NCI-H2029 (cell line): ENCODE data around the gene LGR4.
"Not testable (repeated sequence)": the region's sequence is repeated elsewhere in the genome, so short reads cannot be mapped to it uniquely, and the experiment has no call there.

Source experiments
- DNase-seq: peaks from one replicate; lab custom pipeline; 2025; lab: John Stamatoyannopoulos, UW

LGR4 gene

DNA sequence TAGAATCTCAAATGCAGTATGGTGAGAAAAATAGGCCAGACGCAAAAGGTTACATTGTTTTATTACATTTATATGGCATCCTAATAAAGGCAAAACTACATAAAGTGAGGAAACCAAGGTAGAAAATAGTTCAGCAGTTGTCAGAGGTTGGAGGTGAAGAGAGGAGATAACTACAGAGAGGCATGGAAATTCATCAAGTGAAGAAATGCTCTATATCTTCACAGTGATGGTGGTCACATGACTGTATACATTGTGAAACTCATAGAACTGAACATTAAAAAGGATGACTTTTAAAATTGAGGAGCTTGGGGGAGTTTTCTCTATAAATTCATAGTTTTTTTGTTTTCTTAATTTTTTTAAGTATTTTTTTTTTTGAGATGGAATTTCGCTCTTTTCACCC is 14.4 kb downstream of the LGR4 start:
- DNase-seq = no peak

DNA sequence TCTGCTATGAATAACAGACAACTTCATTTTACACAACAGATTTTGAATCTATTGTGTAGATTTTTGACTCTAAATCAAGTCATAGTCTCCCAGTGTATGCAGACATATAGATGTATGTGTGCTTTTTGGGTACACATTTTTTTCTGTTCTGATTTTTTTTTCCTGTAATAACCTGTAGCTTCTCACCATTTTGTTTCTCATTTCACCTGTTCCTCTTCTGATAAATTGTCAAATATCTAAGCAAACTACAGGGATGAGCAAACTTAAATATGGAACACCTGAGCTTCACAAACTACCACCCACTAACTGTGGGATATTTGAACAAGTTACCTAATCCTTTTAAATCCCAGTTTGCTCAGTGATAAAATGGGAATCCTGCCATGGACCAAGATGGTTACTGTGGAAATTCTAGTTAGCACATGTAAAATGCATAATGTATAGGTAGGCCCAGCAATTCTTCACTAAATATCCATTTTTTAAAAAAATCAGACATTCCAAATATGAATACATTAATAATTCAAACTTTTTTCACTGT is 15.7 kb downstream of the LGR4 start:
- DNase-seq = no peak

DNA sequence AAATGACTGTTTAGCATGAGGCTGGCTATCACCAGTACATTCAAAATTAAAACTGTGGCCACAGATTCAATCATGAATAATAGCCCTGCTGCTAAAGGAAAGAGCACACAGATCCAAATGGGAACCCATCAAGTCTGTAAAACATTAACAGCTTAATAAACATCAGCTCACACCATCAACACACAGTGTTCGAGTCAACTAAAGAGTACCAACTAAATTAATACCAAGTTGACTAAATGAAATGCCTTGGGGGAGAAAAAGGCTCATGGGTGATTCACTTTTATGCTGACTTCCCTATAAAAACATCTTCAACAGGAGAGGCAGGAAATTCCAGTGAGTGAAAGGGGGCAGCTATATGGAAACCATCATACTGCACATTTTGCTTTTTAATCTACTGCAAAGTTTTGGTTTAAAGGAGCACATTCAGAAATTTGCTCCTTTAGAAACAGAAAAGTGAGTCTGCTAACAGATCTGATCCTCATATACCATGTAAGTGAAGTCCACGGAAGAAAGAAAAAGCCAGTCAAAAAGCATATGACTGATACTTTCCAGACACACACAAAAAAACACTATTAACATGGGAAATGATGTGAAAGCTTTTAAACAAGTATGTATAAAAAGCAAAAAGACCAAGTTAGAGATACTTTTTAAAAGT is 16.3 kb downstream of the LGR4 start:
- no peak for DNase-seq

DNA sequence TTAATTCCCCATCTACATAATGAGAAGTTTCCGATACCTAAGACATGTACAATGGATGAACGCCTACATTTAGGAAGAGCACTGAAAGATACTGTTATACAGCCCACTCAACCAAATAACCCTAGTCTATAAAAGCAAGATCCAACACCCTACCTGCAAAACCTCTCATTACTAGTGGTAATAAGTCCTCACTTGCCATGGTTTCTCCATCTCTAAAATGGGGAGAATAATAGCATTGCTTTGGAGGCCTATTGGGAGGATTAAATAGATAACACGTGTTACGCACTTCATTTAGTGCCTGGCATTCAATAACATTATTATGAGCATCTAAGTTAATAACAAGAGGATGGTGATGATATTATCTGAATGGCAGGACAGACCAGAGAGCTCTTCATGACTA is 16.9 kb downstream of the LGR4 start:
- DNase-seq = no peak

DNA sequence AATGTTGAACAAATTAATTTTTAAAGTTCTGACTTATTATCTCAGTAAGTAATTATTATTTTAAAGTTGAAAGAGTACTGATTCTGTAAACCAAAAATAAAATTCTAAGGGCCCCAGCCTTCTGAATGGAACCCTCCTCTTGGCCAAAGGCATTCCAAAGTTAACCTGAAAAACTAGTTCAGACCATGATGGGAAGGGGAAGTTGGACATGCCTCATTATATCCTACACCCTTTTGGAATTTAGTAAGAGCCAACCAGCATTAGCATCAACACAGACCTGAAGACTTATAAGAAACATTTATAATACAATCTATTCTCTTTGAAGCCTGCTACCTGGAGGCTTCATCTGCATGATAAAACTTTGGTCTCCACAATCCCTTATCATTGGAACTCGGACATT is 18.9 kb downstream of the LGR4 start:
- no peak for DNase-seq

DNA sequence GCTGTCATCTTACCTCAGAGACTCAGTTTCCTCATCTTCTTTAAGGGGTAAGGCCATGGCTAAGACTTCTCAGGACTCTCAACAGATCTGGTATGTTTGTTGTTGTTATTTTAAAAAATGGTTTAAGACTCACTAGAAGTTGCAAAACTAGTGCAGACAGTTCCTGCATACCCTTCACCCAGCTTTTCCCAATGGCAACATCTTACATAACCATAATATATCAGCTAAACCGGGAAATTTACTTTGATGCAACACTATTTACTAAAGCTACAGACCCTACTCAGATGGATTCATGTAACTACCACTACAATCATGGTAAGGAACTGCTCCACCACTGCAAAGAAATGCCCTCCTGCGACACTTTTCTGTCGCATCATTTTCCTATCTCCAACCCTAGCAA is 20.4 kb downstream of the LGR4 start:
- no peak for DNase-seq

DNA sequence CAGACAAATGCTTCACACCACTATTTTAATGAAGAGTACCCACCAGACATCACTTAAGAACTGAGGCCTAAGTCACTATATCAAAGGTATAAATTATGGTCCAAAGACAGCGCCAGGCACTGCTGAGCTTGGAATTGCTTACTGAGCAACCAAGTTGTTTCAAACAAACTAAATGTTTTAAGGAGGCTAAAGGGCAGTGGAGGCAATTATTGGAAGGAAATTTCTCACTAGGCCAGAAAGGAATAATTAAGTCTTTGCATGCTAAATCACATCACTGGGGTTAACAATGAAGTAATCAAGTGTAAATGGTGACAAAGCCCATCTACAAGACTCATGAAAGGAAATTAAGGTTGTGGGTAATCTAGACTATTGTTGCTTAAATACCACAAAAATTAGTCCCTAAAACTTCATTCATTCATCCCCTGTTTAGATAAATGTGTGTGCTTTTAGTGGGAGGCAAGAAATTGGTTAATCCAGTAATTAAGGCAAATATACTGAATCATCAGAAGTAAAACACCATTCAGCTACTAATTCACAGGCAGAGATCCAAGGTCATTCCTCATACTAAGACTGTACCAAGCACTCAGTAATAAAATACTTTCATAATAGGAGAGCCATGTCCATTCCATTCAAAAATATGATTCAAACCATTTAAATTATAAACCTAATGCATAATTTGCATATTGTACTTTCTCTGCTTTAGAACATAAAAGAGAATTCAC is 21.2 kb downstream of the LGR4 start:
- no peak for DNase-seq

DNA sequence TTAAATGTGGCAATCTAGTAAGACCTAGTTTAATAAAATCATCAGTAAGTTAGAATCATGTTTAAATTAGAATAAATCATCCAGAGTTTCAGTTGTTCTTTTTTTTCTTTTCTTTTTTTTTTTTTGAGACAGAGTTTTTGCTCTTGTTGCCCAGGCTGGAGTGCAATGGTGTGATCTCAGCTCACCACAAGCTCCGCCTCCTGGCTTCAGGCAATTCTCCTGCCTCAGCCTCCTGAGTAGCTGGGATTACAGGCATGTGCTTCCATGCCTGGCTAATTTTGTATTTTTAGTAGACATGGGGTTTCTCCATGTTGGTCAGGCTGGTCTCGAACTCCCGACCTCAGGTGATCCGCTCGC is 24.4 kb downstream of the LGR4 start:
- DNase-seq = not testable (repeated sequence)

DNA sequence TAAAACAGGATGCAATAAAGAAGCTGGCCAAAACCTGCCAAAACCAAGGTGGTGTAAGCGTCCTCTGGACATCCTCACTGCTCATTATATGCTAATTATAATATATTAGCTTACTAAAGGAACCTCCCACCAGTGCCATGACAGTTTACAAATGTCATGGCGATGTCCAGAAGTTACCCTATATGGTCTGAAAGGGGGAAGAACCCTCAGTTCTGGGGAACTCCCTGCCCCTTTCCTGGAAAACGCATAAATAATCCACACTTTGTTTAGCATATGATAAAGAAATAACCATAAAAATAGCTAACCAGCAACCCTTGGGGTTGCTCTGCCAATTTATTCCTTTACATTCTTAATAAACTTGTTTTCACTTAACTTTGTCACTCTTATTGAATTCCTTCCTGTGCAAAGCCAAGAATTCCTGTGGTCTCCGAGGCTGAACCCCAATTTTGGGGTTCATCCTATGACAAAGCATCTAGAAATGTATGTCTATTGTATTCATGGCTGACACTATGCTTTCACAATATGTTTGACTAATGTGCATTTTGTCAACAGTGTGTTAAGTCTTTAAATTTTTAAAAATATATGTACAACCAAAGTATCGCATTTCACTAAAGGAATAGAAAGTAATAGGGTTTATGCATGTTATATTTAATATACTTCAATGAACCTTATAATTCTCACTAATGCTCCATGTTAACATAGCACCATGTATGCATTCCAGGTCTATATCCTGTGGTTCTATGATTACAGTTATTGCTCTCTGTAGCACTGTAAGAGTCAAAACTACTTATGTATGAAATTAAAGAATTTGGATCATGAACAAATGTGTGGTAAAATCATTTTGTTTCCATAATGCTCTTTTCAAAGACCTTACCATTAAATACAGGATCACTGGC is 25.1 kb downstream of the LGR4 start:
- no peak for DNase-seq

DNA sequence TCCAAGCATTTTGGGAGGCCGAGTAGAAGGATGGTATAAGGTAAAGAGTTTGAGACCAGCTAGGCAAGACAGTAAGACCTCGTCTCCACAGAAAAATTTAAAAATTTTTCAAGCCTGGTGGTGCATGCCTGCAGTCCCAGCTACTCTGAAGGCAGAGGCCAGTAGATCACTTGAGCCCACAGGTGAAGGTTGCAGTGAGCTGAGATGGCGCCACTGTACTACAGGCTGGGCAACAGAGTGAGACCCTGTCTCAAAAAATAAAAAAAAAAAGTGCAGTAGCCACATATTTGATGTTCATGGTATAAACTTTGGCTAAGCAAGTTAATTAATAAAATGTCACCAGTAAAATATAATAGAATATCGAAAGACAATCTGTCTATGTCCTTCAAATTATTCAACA is 27.0 kb downstream of the LGR4 start:
- DNase-seq = no peak

DNA sequence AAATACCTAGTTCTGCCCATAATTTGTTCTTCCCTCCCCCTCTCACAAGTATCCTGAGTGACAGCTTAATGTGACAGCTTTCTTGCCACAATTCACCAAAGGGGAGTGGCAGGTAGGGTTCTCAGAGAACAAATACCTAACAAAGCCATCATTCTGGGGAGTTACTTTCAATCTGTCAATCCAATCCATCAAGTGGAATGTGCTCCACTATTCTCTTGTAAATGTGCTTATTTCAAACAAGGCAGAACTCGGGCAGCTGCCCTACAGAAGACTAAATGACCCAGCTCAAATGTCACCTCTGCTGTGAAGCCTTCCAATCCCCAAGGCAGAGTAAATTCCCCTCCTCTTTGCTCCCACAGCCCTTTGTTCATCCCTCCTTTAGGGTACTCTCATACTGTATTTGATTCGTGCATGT is 27.8 kb downstream of the LGR4 start:
- no peak for DNase-seq

DNA sequence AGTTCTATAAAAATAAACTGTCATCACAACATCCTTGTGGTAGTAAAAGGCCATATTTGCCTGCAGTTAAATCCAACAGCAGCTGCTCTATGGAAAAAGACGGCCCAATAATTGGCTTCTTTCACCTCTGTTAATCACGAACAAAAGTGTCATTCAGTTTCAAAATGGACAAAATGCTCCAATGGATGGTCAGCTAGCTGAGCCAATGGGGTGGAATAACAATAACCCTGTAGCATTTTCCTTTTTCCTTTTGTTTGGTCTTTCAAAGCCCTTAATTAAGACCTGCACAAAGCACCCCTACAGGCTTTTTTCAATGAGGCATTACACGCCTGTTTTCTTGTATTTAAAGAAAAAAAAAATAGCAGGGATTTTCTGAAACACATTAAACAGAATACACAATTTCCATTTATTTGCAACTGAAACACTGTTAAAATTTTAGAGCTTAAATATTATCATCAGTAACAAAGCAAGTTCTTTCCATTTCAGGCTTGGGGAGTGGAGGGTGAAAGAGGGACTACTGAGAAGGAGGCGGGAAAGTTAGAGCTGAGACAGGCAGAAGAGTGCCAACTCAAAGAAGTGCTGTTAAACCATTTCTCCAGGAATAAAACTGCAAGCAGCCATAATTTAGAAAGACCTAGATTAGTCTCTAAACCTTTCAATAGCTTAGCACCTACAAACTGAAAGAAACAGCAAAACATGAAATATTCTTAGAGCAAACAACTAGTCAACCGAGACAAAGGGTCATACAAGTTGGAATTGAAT is 28.7 kb downstream of the LGR4 start:
- DNase-seq = no peak

DNA sequence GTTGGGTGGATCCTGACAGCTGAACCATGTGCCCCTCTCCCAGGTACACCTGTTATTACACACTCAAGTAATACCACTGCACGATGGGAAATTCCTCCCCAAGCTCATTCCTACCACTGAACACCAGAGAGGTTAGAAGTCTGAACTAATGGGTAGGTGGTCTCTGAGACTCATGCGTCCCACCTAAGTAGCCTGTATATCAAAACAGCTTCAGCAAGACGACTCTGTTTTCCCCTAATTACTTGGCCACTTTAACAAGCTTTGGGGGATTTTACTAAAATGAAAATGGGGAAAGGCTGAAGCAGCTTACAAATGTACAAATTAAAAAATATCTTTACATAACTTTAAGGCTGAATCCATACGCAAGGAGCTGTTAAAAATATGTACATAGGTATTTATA is 29.4 kb downstream of the LGR4 start:
- no peak for DNase-seq

DNA sequence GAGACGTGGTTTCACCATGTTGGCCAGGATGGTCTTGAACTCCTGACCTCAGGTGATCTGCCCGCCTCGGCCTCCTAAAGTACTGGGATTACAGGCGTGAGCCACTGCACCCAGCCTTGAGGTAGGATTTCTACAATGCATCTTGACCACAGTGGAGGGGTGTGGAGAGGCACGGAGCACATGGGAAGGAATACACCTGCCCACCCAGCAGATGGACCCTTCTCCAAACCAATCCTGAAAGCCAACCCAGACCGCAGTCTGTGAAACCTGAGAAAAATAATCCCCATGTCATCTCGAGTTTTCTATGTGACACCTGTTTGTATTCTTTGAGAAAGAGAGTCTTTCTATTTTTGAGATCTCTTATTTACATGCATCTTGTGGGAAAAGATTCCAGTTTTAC is 32.5 kb downstream of the LGR4 start:
- DNase-seq = no peak

DNA sequence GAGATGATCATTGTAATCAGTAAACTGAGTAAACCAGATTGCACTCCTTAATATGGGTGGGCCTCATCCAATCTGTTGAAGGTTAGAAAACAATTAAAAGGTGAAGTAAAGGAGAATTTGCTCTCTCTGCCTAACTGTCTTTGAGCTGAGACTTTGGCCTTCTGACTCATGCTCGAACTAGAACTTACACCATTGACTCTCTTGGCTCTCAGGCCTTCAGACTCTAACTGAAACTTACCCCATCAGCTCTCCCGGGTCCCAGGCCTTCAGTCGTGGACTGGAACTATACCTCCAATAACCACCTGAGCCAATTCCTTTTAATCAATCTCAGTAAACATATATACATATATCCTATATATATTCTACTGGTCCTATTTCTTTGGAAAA is 34.0 kb downstream of the LGR4 start:
- no peak for DNase-seq

DNA sequence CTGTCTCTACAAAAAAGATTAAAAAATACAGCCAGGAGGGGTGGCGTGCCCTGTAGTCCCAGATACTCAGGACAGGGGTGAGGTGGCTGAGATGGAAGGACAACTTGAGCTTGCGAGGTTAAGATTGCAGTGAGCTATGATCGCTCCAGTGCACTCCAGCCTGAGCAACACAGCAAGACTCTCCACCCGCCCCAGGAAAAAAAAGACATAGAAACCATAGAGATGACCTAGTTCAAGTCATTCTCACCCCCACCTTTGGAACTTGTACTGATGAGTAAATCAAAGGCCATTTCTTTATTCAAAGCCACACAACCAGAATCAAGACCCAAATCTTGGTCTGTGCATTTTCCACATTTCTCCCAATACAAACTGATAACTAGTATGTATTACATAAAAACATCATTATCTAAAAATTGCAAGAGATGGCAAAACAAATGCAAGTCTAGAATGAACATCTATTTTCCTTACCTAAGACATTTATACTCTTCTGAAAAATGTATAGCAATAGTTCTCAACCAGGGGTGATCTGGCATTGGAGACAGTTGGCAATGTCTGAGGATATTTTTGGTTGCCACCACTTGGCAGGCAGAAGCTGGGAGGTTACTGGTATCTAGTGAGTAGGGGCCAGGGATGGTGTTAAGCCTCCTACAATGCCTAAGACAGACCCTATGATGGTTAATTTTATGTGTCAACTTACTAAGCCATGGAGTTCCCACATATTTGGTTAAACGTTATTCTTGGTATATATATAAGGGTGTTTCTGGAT is 34.6 kb downstream of the LGR4 start:
- no peak for DNase-seq

DNA sequence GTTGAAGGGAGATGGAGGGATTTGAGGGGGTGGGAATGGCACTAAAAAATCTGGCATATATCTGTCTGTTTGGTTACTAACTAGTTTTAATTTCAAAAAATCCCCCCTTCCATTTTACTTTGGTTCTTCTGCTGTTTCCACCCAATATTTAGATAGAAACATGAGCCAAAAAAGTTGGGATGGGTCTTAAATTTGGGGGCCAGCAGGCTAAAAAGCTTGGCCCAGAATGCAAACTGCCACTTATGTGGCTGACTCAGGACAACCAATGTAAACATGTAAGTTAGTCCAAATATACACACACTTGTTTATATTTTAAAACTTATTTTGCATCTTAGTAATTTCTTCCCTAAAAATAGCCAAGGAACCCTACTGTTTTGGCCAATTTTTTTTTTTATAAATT is 35.7 kb downstream of the LGR4 start:
- DNase-seq = no peak

DNA sequence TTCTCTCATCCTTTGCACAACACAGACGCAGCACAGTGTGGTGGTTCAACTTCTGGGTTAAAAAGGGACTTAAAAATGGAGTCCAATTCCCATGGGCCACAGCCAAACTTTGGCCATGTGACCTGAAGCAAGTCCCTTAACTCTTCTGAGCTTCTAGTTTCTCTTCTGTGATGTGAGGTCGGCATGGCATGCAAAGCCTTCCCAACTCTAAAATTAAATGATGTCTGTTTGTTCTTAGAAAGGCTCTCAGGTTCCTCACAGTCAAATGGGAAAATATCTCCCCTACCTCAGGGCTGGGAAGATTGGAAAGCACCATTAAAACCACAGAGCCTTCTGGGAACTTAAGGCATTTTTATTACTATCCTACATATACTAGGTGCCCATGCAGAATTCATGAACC is 38.8 kb downstream of the LGR4 start:
- DNase-seq = no peak

DNA sequence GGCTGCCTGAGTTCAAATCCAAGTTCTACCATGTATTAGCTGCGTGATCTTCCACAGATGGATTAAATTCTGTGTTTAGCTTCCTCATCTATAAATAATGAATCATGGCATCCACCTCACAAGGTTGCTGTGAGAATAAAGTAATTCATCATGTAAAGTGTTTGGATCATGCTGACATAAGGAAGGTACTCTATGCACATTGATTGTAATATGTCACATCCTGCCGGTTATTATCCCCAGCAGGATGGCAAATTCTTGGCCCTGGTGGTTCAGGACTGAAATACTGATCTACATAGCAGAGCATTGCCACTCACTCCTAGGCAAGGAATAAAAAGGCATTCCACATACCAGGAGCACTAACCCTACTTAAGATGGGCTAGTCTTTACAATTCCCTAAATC is 40.8 kb downstream of the LGR4 start:
- no peak for DNase-seq

DNA sequence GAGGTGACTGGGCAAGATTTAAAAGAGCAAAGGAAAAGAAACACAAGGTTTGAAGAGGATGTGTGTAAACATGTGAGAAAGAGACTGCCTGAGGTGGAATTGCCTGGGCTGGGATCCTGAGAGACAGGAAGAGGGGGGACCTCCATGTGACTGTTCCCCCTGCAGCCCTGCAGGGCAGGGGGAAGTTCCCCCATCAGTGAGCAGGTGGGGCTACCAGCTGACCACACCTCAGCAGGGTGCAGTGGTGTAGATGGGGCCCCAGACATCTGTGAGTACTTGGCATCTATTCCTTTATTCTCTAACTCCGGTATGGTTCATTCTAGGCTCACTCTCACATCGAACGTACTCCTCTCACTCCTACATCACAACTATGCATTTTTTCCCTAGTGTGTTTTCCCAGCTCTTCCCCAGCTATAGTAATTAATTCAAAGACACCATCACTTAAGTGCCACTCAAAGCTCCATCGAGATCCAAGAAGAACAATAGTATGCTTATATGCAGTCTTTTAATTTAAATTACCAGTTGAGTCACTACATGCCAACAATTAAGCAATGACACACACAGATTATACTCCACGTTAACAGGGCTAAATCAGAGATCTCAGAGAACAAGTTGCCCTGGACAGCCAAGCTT is 42.7 kb downstream of the LGR4 start:
- no peak for DNase-seq
